Right atrium auricular region (tissue), 2 donors: ENCODE results near the gene CUBN. TPM values are rescaled to one million over a fixed set of nuclear protein-coding genes. Genes with fewer than 3 reads are reported as not detected.

Source experiments
- DNase-seq: peaks from one replicate; pipeline ENCODE4 v3.0.0-alpha.2; 2019; ENCODE audit warnings: low spot score
- H3K27ac ChIP-seq, 2 donors: fragments of 200-600 bp; sonication (generic); 1 replicate in 1 of 2; 2 replicates in 1 of 2; pipeline ENCODE4 v1.5.1; 2016 to 2019
- H3K27me3 ChIP-seq, 2 donors: fragments of 200-600 bp; sonication (generic); one replicate each; pipeline versions ENCODE4 v1.5.1 to v1.6.0; 2017 to 2019
- H3K36me3 ChIP-seq: fragments of 200-600 bp; sonication (generic); one replicate; pipeline ENCODE4 v1.5.1; 2016
- H3K4me1 ChIP-seq, 2 donors: fragments of 200-600 bp; sonication (generic); one replicate each; pipeline versions ENCODE4 v1.5.1 to v1.6.0; 2017 to 2019
- H3K4me3 ChIP-seq, 2 donors: fragments of 200-600 bp; sonication (generic); 1 replicate in 1 of 2; 2 replicates in 1 of 2; pipeline ENCODE4 v1.5.1; 2017 to 2019; ENCODE audit warnings: mild to moderate bottlenecking in 1 of 2, moderate library complexity in 1 of 2
- H3K9me3 ChIP-seq, 2 donors: fragments of 200-600 bp; sonication (generic); one replicate each; pipeline ENCODE4 v1.5.1; 2019
- CTCF ChIP-seq, 2 donors: fragments of 200-600 bp; sonication (generic); IDR thresholded peaks; one replicate each; pipeline ENCODE4 v1.5.1; 2019; ENCODE audit warnings: antibody characterized with exemption in 2 of 2
- total RNA-seq, 2 donors: library from RNA; depleted of rRNA; stranded (reverse); fragments of >200 nt; gene quantifications; one replicate each; pipeline ENCODE4 v1.1.0, GENCODE V29; 2016

CUBN gene
- total RNA-seq, 2 donors from 2014 or later, result 0.15 to 0.94 TPM

GRCh38 chr10:17141504-17142229 is 12.1 kb upstream of the CUBN start:
- no peaks in the 10 kb centered on the region for H3K9me3 ChIP-seq
- H3K4me1 ChIP-seq, result no peaks in the 10 kb centered on the region
- DNase-seq, result no peak
- no peak overlapping the region for H3K27ac ChIP-seq
- TF ChIP-seq CTCF (IDR thresholded peaks at IDR 0.05), result no peak
- no peak overlapping the region for H3K4me3 ChIP-seq
- H3K36me3 ChIP-seq, result no peaks in the 10 kb centered on the region
- no peaks in the 10 kb centered on the region for H3K27me3 ChIP-seq

- TF ChIP-seq CTCF (IDR thresholded peaks at IDR 0.05), result no peak
- H3K36me3 ChIP-seq, result no peaks in the 10 kb centered on the region
Measured at GRCh38 chr10:17140386-17140761, 10.8 kb upstream of the CUBN start.

GRCh38 chr10:17138460-17139042 is 8.9 kb upstream of the CUBN start:
- no peak for DNase-seq
- Histone ChIP-seq H3K27me3 (no peaks in the 10 kb centered on the region), H3K36me3 (no peaks in the 10 kb centered on the region), H3K4me1 (no peaks in the 10 kb centered on the region), H3K27ac (no peak overlapping the region), H3K4me3 (no peak overlapping the region), H3K9me3 (no peaks in the 10 kb centered on the region)
- TF ChIP-seq CTCF (IDR thresholded peaks at IDR 0.05), result no peak

More at GRCh38 chr10:17140386-17140761, 10.8 kb upstream of the CUBN start:
- Histone ChIP-seq H3K4me1 (no peaks in the 10 kb centered on the region), H3K27ac (no peak overlapping the region), H3K9me3 (no peaks in the 10 kb centered on the region), H3K27me3 (no peaks in the 10 kb centered on the region), H3K4me3 (no peak overlapping the region)
- no peak for DNase-seq

- Histone ChIP-seq H3K4me1 (no peaks in the 10 kb centered on the region), H3K36me3 (no peaks in the 10 kb centered on the region), H3K27ac (no peak overlapping the region), H3K9me3 (no peaks in the 10 kb centered on the region), H3K4me3 (no peak overlapping the region), H3K27me3 (no peaks in the 10 kb centered on the region)
- TF ChIP-seq CTCF (IDR thresholded peaks at IDR 0.05), result no peak
- no peak for DNase-seq
Measured at GRCh38 chr10:17134737-17135260, 5.2 kb upstream of the CUBN start.

GRCh38 chr10:17134282-17134681 is 4.7 kb upstream of the CUBN start:
- no peaks in the 10 kb centered on the region for H3K36me3 ChIP-seq
- H3K4me1 ChIP-seq, result no peaks in the 10 kb centered on the region
- no peak for DNase-seq
- no peaks in the 10 kb centered on the region for H3K9me3 ChIP-seq
- no peak overlapping the region for H3K4me3 ChIP-seq
- no peaks in the 10 kb centered on the region for H3K27me3 ChIP-seq
- H3K27ac ChIP-seq, result no peak overlapping the region
- TF ChIP-seq CTCF (IDR thresholded peaks at IDR 0.05), result no peak
